Activated CD4-positive, CD25-positive, alpha-beta regulatory T cell treated with anti-CD3 and anti-CD28 coated beads, Interleukin-2, amount 50 U/mL, for 16 hours (primary cell): ENCODE data around the gene TDRD12.

Experiments used
- DNase-seq: peaks from one replicate; pipeline ENCODE4 v3.0.0-alpha.2; 2020; ENCODE audit warnings: low read depth, low spot score

TDRD12 gene

DNA sequence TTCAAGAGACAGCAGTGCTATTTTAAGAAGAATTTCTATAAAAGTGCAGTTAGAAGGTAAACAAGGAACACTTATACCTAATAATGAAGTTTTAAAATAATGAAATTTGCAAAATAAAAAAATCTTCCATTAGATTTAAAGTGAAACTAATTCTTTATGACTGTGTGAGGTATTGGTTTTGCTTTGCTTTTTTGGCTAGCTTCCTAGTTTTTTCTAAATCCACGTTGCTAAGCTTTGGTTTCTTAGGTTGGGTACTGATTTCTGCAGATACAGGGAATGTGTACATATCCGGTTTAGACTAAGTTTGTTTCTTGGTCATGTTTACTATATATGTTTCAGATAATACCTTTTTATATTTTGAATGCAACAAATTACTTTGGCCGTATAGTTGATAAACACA lies 90.2 kb downstream of the TDRD12 start:
- no peak for DNase-seq

DNA sequence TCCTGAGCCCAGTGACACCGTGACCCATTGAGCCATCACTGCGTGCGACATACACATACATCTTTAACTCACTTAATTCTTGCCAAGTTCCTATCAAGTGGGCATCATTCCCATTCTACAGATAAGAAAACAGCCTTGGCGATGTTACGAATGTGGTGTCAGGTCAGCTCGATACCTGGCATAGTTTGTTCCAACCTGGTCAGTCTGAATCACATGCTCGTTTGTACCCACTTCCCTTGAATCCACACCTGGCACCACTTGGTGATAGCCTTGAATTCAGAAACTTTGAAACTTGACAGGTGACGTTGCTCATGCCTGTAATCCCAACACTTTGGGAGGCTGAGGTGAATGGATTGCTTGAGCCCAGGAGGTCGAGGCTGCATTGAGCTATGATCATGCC lies 90.9 kb downstream of the TDRD12 start:
- DNase-seq, result no peak

DNA sequence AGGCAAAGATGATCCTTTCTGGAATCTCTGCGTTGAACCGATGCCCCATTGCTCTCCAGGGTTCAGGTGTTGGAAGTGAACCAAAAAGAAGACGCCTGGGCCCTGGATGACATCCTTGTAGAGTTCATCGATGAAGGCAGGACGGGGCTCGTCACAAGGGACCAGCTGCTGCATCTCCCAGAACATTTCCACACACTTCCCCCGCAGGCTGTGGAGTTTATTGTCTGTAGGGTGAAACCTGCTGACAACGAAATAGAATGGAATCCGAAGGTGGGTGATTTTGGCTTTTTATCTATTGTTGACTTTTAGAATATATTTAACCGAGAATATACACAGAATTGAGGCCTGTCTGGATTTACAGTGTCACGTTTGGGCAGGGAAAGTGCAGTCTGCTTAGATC lies 91.6 kb downstream of the TDRD12 start:
- no peak for DNase-seq

DNA sequence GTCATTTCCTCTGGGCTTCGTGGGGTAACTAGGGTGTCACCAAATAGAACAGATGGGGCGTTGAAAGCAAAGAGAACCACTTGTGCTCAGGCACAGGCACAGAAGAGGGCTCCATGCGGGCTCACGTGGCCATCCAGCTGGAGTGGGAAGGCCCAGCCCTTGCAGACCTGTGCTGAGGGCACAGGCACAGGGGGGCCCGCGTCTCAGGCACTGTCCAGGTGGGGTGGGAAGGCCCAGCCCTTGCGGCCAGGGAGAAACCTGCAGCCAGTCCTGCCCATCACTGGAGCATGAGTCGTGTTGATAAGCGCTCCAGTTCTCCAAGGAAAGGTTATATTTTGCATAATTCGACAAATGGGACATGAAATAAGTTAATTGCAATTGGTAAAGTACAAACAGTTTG lies 92.5 kb downstream of the TDRD12 start:
- no peak for DNase-seq

DNA sequence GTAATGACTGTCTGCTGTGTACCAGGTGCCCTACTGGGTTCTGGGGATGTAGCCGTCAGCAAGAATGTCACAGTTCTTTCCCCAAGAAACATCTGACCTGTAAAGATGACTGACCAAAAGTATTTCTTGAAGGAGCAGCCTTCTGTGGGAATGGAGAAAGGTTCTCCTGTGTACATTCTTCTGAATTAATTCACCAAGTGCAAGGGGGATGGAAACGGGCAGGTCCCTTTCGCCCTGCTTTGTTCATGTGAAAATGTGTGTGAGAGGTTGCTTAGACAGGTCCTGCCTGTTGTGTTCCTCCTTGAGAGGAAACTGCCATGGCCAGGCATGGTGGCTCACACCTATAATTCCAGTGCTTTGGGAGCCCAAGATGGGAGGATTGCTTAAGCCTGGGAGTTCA lies 93.0 kb downstream of the TDRD12 start:
- no peak for DNase-seq

DNA sequence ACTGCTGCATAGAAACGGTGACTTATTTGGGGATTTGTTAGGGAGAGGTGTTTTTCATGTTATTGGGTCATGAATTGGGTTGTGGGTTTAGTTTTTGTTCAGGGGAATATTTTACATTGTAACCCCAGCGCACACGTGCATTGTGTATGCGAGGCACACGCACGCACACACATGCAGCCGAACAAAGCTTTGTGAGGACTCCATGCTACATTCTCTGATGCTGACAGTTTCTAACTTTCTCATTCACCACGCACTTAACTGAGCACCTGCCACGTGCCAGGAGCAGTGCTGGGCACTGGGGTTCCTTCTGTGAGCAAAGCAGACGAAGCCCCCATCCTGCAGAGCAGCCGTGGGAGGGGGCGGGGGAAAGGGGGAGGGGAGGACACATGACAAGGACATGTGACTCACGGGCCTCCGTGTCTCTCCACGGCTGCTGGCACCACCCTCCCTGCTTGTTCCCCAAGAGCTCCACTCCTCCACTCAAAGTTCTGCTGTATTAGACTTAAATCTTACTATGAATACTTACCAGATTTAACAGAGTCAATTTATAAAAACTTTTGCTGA lies 94.4 kb downstream of the TDRD12 start:
- no peak for DNase-seq

DNA sequence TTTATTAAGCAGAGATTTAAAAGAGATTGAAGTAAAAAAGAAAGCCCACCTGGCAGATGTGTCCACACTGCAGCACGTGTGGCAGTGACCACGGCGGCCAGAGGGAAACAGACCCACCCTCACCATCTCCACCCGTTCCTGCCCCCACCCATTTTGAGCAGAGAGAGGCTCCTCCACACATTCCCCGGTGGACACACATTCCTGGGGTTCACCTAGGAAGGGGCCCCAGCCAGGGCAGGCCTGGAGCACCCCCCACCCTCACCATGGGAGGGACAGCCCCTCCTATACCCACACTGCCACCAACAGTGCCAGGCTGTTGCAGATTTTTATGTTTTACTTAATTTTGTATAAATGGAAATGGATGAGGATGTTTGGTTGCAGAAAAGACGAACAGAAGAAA lies 95.1 kb downstream of the TDRD12 start:
- DNase-seq, result no peak

DNA sequence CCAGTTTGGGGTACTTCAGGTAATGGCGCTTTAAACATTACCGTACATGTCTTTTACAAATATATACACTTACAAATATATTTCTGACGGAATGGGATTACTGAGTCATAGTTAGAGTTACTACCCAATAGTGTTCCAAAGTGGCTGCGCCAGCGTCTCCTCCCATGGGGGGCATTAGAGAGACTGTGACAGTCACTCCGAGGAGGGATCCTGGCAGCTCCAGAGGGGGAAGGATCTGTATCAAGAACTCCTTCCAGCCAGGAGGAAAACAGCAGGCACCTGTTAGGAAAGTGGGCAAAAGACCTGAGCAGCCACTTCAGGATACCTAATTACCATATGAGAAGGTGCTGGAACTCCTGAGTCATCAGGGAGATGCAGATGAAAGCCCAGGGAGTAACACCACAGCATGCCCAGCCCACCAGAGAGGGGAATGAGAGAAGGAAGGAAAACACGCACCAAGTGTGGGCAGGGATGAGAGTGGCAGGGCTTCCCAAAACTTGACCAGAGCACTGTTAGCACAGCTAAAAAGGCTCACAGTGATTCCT lies 97.1 kb downstream of the TDRD12 start:
- no peak for DNase-seq

DNA sequence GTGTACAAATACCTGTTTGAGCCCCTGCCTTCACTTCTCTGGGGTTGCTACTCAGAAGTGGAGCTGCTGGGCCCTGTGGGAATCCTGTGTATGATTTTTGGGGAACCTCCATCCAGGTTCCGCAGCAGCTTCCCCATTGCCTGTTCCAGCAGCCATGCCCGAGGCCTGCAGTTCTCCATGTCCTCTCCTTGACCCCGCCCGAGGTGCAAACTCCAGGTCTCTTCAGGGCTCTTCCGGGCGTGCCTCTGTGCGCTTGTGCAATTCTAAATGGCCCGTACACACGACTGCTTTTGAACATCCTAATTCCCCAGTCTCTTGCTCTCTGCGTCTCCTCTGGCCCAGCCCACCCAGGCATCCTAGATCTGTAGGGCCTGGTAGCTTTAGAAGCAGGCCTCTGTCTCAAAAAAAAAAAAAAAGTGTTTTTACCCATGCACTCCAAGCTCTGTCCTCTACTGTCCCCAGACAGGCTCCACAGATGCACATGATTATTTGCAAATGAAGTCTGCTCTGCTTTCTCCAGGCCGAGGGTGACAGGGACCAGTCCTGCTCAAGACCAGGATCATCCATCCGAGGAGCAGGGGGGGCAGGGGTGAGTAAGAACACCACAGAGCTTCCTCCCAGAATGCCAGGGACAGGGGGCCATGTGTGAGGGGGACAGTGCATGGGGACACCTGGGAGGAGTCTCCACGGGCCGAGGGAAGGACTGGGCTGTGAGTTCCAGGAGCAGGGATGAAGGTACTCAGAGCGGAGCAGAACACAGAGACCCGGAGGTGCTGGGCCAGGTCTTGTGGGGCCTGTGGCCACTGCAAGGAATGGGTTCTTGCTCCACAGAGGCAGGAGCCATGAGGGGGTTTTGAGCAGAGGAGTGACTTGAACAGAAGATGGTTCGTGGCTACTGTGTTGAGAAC lies 98.3 kb downstream of the TDRD12 start:
- DNase-seq, result no peak

DNA sequence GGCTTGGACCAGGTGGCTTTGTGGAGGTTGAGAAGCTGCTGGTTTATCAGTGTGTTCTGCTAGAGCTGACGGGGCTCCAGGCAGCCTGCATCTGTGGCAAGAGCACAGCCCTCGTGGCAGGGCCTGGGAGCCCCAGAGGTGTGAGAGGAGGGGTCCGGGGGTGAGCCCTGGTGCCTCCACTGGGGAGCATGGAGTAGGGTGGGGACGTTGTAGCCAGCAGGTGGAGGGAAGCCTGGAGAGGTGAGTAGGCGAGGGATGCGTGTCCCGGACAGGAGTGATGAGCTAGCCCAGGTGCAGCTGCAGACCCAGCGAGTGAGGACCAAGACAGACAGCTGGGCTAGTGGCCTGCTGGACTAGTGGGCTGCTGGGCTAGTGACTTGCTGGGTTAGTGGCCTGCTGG lies 99.0 kb downstream of the TDRD12 start:
- DNase-seq, result no peak

DNA sequence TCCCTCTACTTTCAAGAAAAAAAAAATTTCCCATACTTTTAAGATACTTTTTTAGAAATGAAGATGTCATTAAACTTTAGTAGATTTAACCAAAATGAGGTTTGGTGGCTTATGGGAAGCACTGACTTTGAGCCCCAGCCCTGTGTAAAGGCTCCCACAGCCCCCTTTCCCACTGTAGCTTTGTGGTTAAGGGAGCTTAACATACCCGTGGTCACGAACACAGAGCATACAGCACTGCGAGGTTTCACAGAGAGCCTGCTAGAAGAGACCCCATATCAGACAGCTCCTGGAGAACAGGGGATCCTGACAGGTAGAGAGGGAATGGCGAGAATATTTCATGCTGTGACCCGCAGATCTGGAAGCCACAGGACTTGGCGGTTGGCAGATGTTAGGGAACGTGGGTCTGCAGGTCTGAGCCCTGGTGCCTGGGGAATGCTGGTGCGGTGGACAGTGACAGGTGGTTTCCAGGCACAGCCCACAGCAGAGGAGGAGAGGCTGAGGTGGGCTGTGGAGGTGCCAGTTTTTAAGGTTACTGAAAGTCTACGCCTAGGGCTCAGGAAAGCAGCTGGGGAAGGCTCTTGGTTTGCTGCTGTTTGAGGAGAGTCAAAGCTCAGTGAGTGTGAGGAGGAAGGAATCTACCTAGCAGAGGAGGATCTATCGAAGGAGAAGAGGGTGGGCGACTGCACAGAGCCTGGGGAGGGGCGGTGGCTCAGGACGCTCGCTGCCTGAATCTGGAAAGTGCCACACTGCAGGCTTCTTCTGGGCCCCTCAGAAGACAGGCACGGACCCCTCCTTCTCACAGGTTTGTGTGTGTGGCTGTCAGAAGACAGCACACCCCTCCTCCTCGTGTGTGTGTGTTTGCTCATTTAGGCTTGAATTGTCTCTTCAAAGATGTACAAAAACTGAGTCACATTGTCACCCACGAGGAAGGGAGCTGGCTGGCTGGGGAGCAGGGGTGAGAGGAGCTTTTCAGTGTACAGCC lies 100.1 kb downstream of the TDRD12 start:
- no peak for DNase-seq

DNA sequence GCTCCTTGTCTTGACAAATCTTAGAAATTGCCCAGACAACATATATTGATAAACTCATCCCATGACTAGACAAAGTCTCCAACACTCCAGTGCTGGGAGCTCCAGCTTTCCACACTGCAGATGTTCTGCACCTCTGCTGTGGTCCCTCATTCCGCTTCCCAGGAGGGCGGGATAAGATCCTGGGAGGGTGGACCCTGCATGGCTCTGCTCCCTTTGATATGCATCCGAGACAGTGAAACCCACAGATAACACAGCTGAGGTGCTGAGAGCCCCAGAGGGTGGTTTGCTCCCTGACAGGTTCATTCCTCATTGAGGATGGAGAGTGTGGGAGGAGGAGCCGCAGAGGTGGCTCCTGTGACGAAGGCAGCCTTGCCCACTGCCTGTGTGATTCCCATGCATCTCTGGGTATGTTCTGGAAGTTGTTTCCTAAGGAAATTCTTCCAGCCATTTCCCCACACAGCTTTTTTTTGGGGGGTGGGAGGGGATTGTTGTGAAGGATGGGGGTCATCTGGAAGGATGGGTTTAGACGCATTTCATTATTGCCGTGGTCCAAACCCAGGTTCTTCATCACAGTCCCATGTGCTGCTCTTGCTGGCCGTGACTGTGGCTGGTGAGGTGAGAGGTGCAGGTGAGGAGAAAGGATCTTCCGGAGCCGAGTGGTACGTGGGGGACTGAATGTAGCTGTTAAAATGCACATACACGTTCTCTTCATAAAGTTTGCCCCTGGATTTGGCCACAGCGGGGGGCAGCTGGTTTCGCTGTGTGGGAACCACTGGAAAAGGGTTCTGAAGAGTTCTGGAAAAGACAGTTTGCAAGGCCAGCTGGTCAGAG lies 103.6 kb downstream of the TDRD12 start:
- no peak for DNase-seq

DNA sequence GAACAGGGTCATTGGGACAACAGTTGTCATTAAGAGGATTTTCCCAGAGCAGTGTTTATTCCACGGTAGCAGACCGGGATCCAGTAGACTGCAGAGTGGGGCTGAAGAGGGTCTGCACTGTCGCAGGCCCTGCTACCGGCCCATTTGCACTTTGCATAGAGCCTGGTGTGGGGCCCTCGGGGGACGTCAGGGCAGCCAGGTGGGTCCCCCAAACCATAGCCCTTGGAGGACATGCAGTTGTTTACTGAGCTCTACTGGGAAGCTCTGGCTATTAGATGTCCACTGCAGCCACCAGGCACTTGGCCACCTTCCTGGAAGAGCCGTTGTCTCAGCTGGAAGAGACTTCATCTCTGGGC lies 104.2 kb downstream of the TDRD12 start:
- no peak for DNase-seq

DNA sequence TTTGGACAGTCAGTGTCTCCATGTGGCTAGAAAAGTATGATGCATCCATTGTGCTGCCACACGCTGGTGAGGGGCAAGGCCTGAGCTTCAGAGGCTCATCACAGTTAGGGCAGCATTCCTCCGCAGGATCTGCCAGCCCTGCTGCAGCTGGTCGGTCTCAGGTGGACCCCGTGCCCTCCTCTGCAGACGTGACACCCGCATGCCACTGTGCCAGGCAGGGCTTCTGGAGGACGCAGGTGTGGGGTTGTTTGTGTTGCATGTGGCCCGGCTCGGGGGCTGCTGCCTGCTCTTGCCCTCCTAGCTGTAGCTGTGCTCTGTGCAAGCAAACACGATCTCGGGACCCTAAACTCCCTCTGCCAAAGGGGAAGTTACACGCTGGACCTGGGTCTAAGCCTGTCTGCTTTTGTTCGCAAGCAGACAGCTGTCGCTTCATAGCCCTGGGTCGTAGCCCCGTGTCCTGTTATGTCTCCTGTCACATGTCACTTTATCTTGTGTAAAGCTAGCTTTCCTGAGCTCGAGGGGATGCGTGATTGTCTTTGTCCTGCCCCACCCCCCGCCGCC lies 104.7 kb downstream of the TDRD12 start:
- no peak for DNase-seq

DNA sequence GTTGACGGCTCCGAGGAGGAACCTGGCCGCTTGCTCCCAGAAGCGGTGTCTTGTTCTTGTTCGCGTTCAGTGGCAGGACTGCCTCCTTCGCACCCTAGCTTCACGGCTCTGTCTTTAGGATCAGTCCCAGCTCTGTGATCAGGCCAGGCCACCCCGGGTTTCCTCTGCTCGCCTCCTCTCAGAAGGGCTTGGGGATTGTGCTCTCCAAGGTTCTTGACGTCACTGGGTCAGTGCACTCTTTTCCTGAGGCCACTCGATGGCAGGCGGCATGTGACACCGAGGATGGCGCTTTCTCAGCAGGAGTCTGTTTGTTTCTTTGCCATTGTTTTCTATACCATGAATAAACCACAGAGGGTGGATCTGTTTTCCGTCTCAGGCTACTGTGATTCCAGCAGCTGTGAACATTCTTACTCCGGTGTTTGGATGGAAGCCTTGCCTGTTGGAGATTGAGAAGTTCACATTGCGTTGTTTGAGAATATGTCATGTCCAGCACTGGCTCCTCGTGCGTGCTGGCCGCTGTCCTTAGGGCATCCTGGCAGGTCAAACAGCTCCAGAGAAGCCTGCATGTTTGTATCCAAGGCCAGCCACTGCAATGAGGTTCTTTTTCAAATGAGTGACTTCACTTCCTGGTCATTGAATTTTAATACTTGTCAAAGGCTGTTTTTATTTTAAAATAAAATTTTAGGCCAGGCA lies 105.5 kb downstream of the TDRD12 start:
- no peak for DNase-seq

DNA sequence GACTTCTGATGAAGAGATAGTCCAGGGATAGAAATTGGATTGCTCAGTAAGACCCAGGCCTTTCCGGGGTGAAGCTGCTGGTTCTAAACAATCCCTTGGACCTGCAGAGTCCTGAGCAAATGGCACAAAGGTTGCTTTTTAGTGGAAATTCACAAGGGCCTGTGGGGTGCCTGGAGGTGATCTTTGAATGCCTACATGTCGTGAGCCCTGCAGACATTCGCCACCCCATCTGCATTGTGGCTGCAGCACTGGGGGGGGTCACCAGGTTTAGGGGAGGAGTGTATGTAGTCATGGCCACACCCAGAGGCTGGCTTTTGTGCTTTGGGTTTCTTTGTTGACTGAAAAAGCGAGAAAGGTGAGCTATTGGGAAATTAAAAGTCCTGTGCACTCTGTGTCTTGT lies 108.6 kb downstream of the TDRD12 start:
- no peak for DNase-seq

DNA sequence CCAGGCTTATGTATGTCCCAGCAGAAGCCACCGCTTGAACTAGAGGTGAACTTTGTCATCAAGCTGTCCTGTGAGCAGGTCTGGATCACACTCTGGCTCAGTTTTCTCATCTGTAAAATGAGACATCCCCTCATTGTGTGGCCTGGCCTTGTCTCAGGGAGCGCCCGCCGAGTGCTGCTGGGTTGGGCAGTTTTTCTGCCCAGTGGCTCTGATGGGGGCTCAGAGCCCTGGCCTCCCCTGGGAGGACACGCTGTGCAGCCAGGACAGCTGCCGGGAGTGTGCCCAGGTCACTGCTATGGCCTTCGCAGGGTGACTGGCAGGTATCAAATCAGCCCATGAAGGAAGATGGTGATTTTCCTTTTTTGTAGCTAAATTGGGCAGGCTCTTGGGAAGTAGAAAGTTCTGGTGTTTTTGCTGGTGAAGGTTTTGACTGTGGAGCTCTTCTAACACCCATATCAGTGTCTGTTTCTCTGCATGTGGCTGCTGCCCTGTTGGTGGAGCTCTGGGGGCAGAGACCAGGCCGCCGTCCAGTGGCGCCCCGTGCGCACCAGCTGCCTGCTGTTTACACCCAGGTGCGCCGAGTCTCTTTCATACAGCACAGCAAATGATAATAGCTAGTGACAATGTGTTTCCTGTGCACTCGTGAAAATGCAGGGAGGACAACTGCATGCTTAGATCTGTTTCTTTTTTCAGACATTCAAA lies 109.2 kb downstream of the TDRD12 start:
- no peak for DNase-seq

DNA sequence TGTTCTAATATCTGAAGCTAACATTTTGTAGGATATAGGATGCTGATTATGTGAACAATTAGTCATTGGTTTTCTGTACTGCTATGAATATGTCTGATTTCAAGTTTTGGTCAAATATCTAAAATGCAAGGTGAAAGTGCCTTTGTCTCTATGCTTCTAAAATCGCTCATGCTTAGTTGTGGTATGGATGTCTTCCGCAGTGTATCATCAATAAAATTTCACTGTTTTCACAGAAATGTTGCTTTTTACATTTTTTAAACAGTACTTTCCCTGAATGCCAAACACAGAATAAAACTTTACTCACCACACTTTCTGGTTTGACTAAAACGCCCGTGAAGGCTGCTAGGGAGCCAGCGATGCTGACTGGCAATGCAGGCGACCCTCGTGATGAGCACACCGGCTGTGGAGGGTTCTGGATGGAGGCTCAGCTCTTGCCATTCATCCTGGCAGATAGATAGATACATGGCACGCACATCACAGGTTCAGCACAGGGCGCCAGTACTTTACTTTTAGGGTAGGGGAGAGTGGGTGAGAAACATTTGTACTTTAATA lies 109.9 kb downstream of the TDRD12 start:
- DNase-seq, result no peak
